K562 (cell line): Measurements from ENCODE around the gene BFSP2. TPM values are rescaled to one million over a fixed set of nuclear protein-coding genes. Genes with fewer than 3 reads are reported as not detected.

Experiments used
- ATAC-seq: fragments of 200-7000 bp; cut with Tn5 transposase; 3 replicates; pipeline ENCODE4 v1.9.1; 2020; ENCODE audit warnings: moderate library complexity
- BruUV-seq: library from RNA; stranded (reverse); fragments of 400-500 nt; replicated peaks from 2 replicates; lab custom pipeline; 2021; lab: Mats Ljungman, UMichigan
- CTCF ChIA-PET: fragments of 300-600 bp; formaldehyde crosslinking; extraction: SDS; loops from one replicate; lab custom pipeline; 2021; ENCODE audit warnings: low intra/inter-chr PET ratio; lab: Yijun Ruan, JAX
- POLR2A ChIA-PET: fragments of 300-600, 350-650 bp; sonication (Branson Sonifier 250); formaldehyde crosslinking; extraction: SDS; loops from one replicate; lab custom pipeline; 2021; ENCODE audit warnings: antibody characterized with exemption, inconsistent platforms; lab: Yijun Ruan, JAX
- DNase-seq, 4 experiments: peaks; one replicate each; pipeline versions ENCODE4 v3.0.0 to v3.0.0-alpha.2; 2011 to 2018; ENCODE audit warnings: low spot score in 3 of 4, mixed read lengths in 3 of 4; ENCODE audit errors: extremely low read depth in 1 of 4
- FAIRE-seq: peaks from 2 replicates; lab custom pipeline; 2011; peaks lifted over from hg19 to GRCh38; lab: Jason Lieb, UNC
- H2AFZ ChIP-seq: 2 replicates; pipeline ENCODE4 v1.6.0; 2011; ENCODE audit warnings: low read depth, low read length, control low read depth, inconsistent platforms
- H3K27ac ChIP-seq: fragments of 200-600 bp; 3 replicates; pipeline ENCODE4 v1.8.0; 2011; ENCODE audit warnings: low read depth, mild to moderate bottlenecking, control low read depth, inconsistent platforms, low read length, moderate library complexity, mixed read lengths; ENCODE audit errors: extremely low read depth
- H3K27me3 ChIP-seq, 2 experiments: fragments of 300-600 bp in 1 of 2; 2 replicates in 1 of 2; 3 replicates in 1 of 2; pipeline versions ENCODE4 v1.6.0 to v1.8.0; 2011; ENCODE audit warnings: inconsistent platforms in 2 of 2, low read length in 2 of 2, mild to moderate bottlenecking in 1 of 2, mixed read lengths in 1 of 2, moderate library complexity in 1 of 2; ENCODE audit not compliant: control insufficient read depth in 2 of 2, insufficient read depth in 2 of 2
- H3K36me3 ChIP-seq: fragments of 300-600 bp; 3 replicates; pipeline ENCODE4 v1.8.0; 2011; ENCODE audit warnings: mild to moderate bottlenecking, low read length, inconsistent platforms; ENCODE audit not compliant: control insufficient read depth, insufficient read depth
- H3K4me1 ChIP-seq, 2 experiments: fragments of 200-600 bp in 1 of 2; replicated peaks in 1 of 2; 2 replicates in 1 of 2; 3 replicates in 1 of 2; pipeline versions ENCODE4 v1.5.1 to v1.8.0; 2011; ENCODE audit warnings: inconsistent platforms in 2 of 2, low read length in 2 of 2, mild to moderate bottlenecking in 1 of 2, mixed read lengths in 1 of 2, moderate library complexity in 1 of 2; ENCODE audit not compliant: control insufficient read depth in 2 of 2, insufficient read depth in 2 of 2
- H3K4me2 ChIP-seq: 2 replicates; pipeline ENCODE4 v1.6.1; 2011; ENCODE audit warnings: low read length, control low read depth, inconsistent platforms, mixed read lengths; ENCODE audit not compliant: insufficient read depth
- H3K4me3 ChIP-seq: fragments of 200-600 bp; sonication (generic), shearing (Covaris generic); 2 replicates; pipeline ENCODE4 v1.5.1; 2016; ENCODE audit warnings: control low read depth, inconsistent platforms
- H3K79me2 ChIP-seq: fragments of 200-600 bp; 3 replicates; pipeline ENCODE4 v1.8.0; 2011; ENCODE audit warnings: low read length, inconsistent platforms; ENCODE audit not compliant: control insufficient read depth, insufficient read depth
- H3K9ac ChIP-seq, 2 experiments: 2 replicates each; pipeline versions ENCODE4 v1.6.0 to v1.6.1; 2011; ENCODE audit warnings: low read depth in 2 of 2, low read length in 2 of 2, control low read depth in 1 of 2, inconsistent platforms in 1 of 2, mild to moderate bottlenecking in 1 of 2, mixed read lengths in 1 of 2; ENCODE audit not compliant: insufficient read depth in 1 of 2
- H3K9me1 ChIP-seq: one replicate; pipeline ENCODE4 v1.6.0; 2011; ENCODE audit warnings: inconsistent platforms, mild to moderate bottlenecking, low read length, moderate library complexity; ENCODE audit not compliant: control insufficient read depth, insufficient read depth
- H3K9me3 ChIP-seq: replicated peaks from 2 replicates; pipeline ENCODE4 v1.5.1; 2011; ENCODE audit warnings: low read depth, low read length, inconsistent platforms; ENCODE audit not compliant: control insufficient read depth, insufficient read depth
- H4K20me1 ChIP-seq: replicated peaks from 2 replicates; pipeline ENCODE4 v1.6.1; 2011; ENCODE audit warnings: low read length, inconsistent platforms, mixed read lengths; ENCODE audit not compliant: control insufficient read depth, insufficient read depth
- ASH1L ChIP-seq: fragments of 450-650 bp; IDR thresholded peaks from 2 replicates; pipeline ENCODE4 v1.6.1; 2018; ENCODE audit warnings: borderline replicate concordance, mild to moderate bottlenecking, low read depth; ENCODE audit not compliant: partially characterized antibody
- ELF4 ChIP-seq: fragments of 450-650 bp; formaldehyde crosslinking; IDR thresholded peaks from 2 replicates; pipeline ENCODE4 v1.4.0; 2022; ENCODE audit warnings: missing genetic modification characterization
- HLTF ChIP-seq: fragments of 450-650 bp; IDR thresholded peaks from 2 replicates; pipeline ENCODE4 v1.6.1; 2016
- HNRNPUL1 ChIP-seq: fragments of 200-400 bp; formaldehyde crosslinking; IDR thresholded peaks from 2 replicates; pipeline ENCODE4 v1.6.1; 2017; ENCODE audit warnings: low read length
- MTA1 ChIP-seq: fragments of 450-650 bp; IDR thresholded peaks from 2 replicates; pipeline ENCODE4 v1.6.1; 2017; ENCODE audit warnings: borderline replicate concordance
- MTA3 ChIP-seq: fragments of 450-650 bp; formaldehyde crosslinking; IDR thresholded peaks from 2 replicates; pipeline ENCODE4 v1.6.1; 2017; ENCODE audit warnings: mild to moderate bottlenecking, borderline replicate concordance
- PHTF2 ChIP-seq: fragments of 250-450 bp; sonication (Bioruptor Pico); IDR thresholded peaks from 2 replicates; pipeline ENCODE4 v1.5.0; 2021; ENCODE audit warnings: mild to moderate bottlenecking
- POLR2G ChIP-seq: fragments of 200-400 bp; formaldehyde crosslinking; IDR thresholded peaks from 2 replicates; pipeline ENCODE4 v1.6.1; 2017; ENCODE audit warnings: low read depth, mild to moderate bottlenecking, antibody characterized with exemption, low read length, moderate library complexity
- RFX5 ChIP-seq: IDR thresholded peaks from 2 replicates; pipeline ENCODE4 v1.6.1; 2011; ENCODE audit warnings: low read depth, mild to moderate bottlenecking, improper control_type of control experiment, low read length
- TSC22D4 ChIP-seq: fragments of 450-650 bp; IDR thresholded peaks from 2 replicates; pipeline ENCODE4 v1.6.1; 2016; ENCODE audit warnings: missing genetic modification characterization, missing biosample characterization, control low read depth
- ZC3H11A ChIP-seq: IDR thresholded peaks from 2 replicates; pipeline ENCODE4 v1.6.1; 2012; ENCODE audit warnings: low read depth, low read length, improper control_type of control experiment
- ZFP1 ChIP-seq: fragments of 450-650 bp; formaldehyde crosslinking; IDR thresholded peaks from 2 replicates; pipeline ENCODE4 v1.4.0; 2020; ENCODE audit warnings: mild to moderate bottlenecking, mixed read lengths
- ZNF707 ChIP-seq: fragments of 250-450 bp; sonication (Bioruptor Pico); conservative IDR thresholded peaks from 2 replicates; pipeline ENCODE4 v1.8.0; 2022; ENCODE audit warnings: inconsistent platforms, mild to moderate bottlenecking, moderate library complexity
- WGBS: fragments of 100-300 bp; shearing (Covaris generic); methylation state at CpG from one replicate; pipeline ENCODE4 v1.1.6; 2016; ENCODE audit warnings: low coverage, mixed read lengths; ENCODE audit not compliant: insufficient coverage; ENCODE audit errors: missing lambda C conversion rate; 5-methylcytosine and 5-hydroxymethylcytosine counted together
- in situ Hi-C: fragments of 300-500 bp; cut with MboI; formaldehyde crosslinking; loops from 4 replicates; pipeline ENCODE4 v1.15.0; 2018; ENCODE audit warnings: inconsistent platforms, mixed read lengths
- intact Hi-C: fragments of 100-400 bp; cut with micrococcal nuclease; formaldehyde crosslinking; loops from 2 replicates; pipeline ENCODE4 v1.14.2; 2022
- polyA plus RNA-seq, 8 experiments: library from polyadenylated mRNA; depleted of rRNA in 4 of 8; stranded (reverse) in 5 of 8; unstranded in 3 of 8; fragments of >200 nt; fragmentation: Nextera tagmentation in 2 of 8; fragmentation: Illumina TruSeq in 1 of 8; extraction: Ambion mirVana in 2 of 8; extraction: Trizol in 1 of 8; gene quantifications; 2 replicates each; pipeline versions ENCODE4 v1.2.1 to v1.2.3, GENCODE V29; 2011 to 2014; ENCODE audit warnings: inconsistent platforms in 1 of 8, missing spikeins in 1 of 8
- total RNA-seq, 7 experiments: library from RNA; depleted of rRNA in 6 of 7; stranded (reverse); fragments of >200 nt in 6 of 7; fragmentation: Illumina TruSeq in 2 of 7; extraction: Trizol in 2 of 7; gene quantifications; 2 replicates each; pipeline versions ENCODE4 v1.2.1 to v1.2.3, GENCODE V29; 2011 to 2021; ENCODE audit warnings: low replicate concordance in 1 of 7
- TF ChIP-seq, protein P1 (sequence below): fragments of 450-650 bp; IDR thresholded peaks from 2 replicates; pipeline ENCODE4 v1.6.1; 2016; ENCODE audit warnings: borderline replicate concordance

Gene BFSP2
- total and polyA plus RNA-seq, 9 of the 15 experiments (the other 6 are each of a cell fraction or from before 2014, with no cell fraction given) = not detected

DNA sequence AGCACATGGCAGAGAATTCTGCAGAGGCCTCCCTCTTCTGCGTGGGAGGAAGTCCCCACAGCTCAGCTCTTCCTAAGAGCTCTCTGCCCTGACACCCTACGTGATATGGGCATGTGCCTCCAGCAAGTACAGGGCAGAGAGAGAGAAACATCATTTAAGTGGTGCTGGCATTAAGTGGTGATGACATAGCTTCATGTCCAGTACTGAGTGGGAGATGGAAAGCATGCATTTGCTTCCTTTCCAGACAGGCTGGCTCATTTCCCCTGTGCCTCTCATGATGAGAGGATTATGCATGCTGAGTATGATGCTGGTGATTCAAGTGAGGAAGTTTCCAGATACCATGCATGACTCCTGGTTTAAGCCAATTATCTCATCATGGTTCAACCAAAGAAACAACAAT, 26.9 kb downstream of the BFSP2 start:
- no peaks in the 10 kb centered on the region for H4K20me1 ChIP-seq
- H3K4me3 ChIP-seq = no peak overlapping the region
- FAIRE-seq (no peak), ATAC-seq (no peak), DNase-seq (no peak)
- H3K27ac ChIP-seq = no peak overlapping the region
- no peaks in the 10 kb centered on the region for H3K4me1 ChIP-seq
- H3K4me2 ChIP-seq = no peak overlapping the region
- no peaks in the 10 kb centered on the region for H3K9me1 ChIP-seq
- in situ Hi-C loops (loop anchor here (10.0 kb wide), 1 partner anchor 702 kb away; the partner anchor contains the start of gene NPHP3), intact Hi-C loops (no loop called here)
- 0% methylated on average over 2 of the region's 2 CpGs for WGBS
- no peaks in the 10 kb centered on the region for H3K36me3 ChIP-seq
- no peaks in the 10 kb centered on the region for H3K9me3 ChIP-seq
- no peaks in the 10 kb centered on the region for H3K79me2 ChIP-seq
- peaks cover 0 to 4% of the 10 kb centered on the region in 2 experiments; a peak in 2 of 5 replicates for H3K27me3 ChIP-seq
- no peak for TF ChIP-seq ZFP1 (CRISPR knock-in tag)
- TF ChIP-seq HLTF = no peak
- TF ChIP-seq ELF4 (CRISPR knock-in tag) = no peak
- ChIA-PET CTCF (no interaction called here), POLR2A (no interaction called here)
- no peak overlapping the region for H3K9ac ChIP-seq
- BruUV-seq = no TSS peak
- H2AFZ ChIP-seq = no peak overlapping the region

DNA sequence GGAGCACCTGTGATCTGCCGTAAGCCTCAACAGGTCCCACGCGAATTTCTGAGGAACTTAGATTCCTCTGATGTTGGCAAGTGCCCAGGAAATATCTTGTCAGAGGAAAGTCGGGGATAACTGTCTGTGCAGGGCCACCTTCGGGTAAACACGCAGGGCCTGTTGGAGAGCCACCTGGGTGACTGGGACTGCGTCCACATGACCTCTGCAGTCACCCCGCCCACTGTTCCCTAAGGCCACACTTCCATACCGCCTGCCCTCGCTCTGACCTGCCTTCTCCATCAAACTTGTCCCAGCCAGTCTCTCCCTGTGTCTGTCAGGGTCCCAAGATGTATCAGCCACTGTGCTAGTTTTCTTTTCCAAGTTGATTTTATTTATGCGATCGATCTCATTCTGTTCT, 28.7 kb downstream of the BFSP2 start:
- no peak overlapping the region for H3K4me2 ChIP-seq
- BruUV-seq = no TSS peak
- in situ Hi-C loops (loop anchor here (10.0 kb wide), 1 partner anchor 704 kb away; the partner anchor contains the start of gene NPHP3), intact Hi-C loops (no loop called here)
- no peaks in the 10 kb centered on the region for H3K79me2 ChIP-seq
- H3K9me3 ChIP-seq = no peaks in the 10 kb centered on the region
- no peak overlapping the region for H3K9ac ChIP-seq
- ChIA-PET CTCF (interaction anchor here (0.6 kb wide), 1 partner anchor 24 kb away, joined by 3 read pairs; no protein-coding TSS in a partner anchor), POLR2A (no interaction called here)
- no peaks in the 10 kb centered on the region for H4K20me1 ChIP-seq
- no peak for FAIRE-seq
- WGBS = 0% methylated on average over 11 of the region's 12 CpGs
- no peaks in the 10 kb centered on the region for H3K9me1 ChIP-seq
- H3K27me3 ChIP-seq = no peaks in the 10 kb centered on the region; a peak in 2 of 5 replicates
- no peak overlapping the region for H3K27ac ChIP-seq
- no peak overlapping the region for H3K4me3 ChIP-seq
- H3K36me3 ChIP-seq = no peaks in the 10 kb centered on the region
- no peak for DNase-seq
- no peak for ATAC-seq
- no peak overlapping the region for H2AFZ ChIP-seq
- H3K4me1 ChIP-seq = no peaks in the 10 kb centered on the region
- no peak for TF ChIP-seq ZC3H11A
- TF ChIP-seq HNRNPUL1 = no peak
- no peak for TF ChIP-seq RFX5
- no peak for TF ChIP-seq PHTF2 (CRISPR knock-in tag)
- TF ChIP-seq, protein P1, sequence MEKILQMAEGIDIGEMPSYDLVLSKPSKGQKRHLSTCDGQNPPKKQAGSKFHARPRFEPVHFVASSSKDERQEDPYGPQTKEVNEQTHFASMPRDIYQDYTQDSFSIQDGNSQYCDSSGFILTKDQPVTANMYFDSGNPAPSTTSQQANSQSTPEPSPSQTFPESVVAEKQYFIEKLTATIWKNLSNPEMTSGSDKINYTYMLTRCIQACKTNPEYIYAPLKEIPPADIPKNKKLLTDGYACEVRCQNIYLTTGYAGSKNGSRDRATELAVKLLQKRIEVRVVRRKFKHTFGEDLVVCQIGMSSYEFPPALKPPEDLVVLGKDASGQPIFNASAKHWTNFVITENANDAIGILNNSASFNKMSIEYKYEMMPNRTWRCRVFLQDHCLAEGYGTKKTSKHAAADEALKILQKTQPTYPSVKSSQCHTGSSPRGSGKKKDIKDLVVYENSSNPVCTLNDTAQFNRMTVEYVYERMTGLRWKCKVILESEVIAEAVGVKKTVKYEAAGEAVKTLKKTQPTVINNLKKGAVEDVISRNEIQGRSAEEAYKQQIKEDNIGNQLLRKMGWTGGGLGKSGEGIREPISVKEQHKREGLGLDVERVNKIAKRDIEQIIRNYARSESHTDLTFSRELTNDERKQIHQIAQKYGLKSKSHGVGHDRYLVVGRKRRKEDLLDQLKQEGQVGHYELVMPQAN = no peak
- TF ChIP-seq TSC22D4 (tag) = no peak
- TF ChIP-seq POLR2G = no peak
- no peak for TF ChIP-seq MTA1
- TF ChIP-seq ZNF707 (CRISPR knock-in tag) = no peak
- TF ChIP-seq MTA3 = no peak
- no peak for TF ChIP-seq ASH1L
